Breast epithelium (tissue), 4 donors: Measurements from ENCODE around the gene SLC16A14. TPM values are rescaled to one million over a fixed set of nuclear protein-coding genes. Genes with fewer than 3 reads are reported as not detected.

Experiments used
- DNase-seq, 2 donors: peaks; one replicate each; pipeline ENCODE4 v3.0.0-alpha.2; 2019; ENCODE audit warnings: low spot score in 2 of 2
- H3K27ac ChIP-seq, 2 donors: fragments of 200-600 bp; sonication (generic) in 1 of 2; one replicate each; pipeline ENCODE4 v1.5.1; 2016 to 2019; ENCODE audit warnings: mild to moderate bottlenecking in 1 of 2
- H3K27me3 ChIP-seq, 2 donors: fragments of 200-600 bp; sonication (generic) in 1 of 2; one replicate each; pipeline versions ENCODE4 v1.5.1 to v1.6.0; 2017 to 2019; ENCODE audit warnings: control low read depth in 1 of 2, mild to moderate bottlenecking in 1 of 2
- H3K36me3 ChIP-seq: fragments of 200-600 bp; one replicate; pipeline ENCODE4 v1.5.1; 2019
- H3K4me1 ChIP-seq, 2 donors: fragments of 200-600 bp; sonication (generic); one replicate each; pipeline ENCODE4 v1.5.1; 2016 to 2019; ENCODE audit warnings: control low read depth in 1 of 2
- H3K4me3 ChIP-seq, 3 donors: fragments of 200-600 bp; sonication (generic); 1 replicate in 2 of 3; 2 replicates in 1 of 3; pipeline ENCODE4 v1.5.1; 2016 to 2019; ENCODE audit warnings: mild to moderate bottlenecking in 3 of 3, moderate library complexity in 2 of 3
- H3K9me3 ChIP-seq, 2 donors: fragments of 200-600 bp; sonication (generic) in 1 of 2; one replicate each; pipeline ENCODE4 v1.5.1; 2016 to 2019; ENCODE audit warnings: control low read depth in 1 of 2
- POLR2A ChIP-seq: fragments of 450-650 bp; IDR thresholded peaks from one replicate; pipeline ENCODE4 v1.6.1; 2016; ENCODE audit warnings: antibody characterized with exemption, mild to moderate bottlenecking, moderate library complexity
- POLR2AphosphoS5 ChIP-seq, 3 donors: sonication (generic); formaldehyde crosslinking; IDR thresholded peaks; one replicate each; pipeline ENCODE4 v1.6.1; 2017; ENCODE audit warnings: antibody characterized with exemption in 3 of 3
- intact Hi-C: fragments of 100-400 bp; cut with DNase I; formaldehyde crosslinking; loops from one replicate; pipeline ENCODE4 v1.15.1; 2023; ENCODE audit warnings: low total_unique reads
- total RNA-seq, 3 donors: library from RNA; depleted of rRNA; stranded (reverse); fragments of >200 nt; gene quantifications; one replicate each; pipeline ENCODE4 v1.1.0, GENCODE V29; 2016
- TF ChIP-seq, protein P1 (sequence below), 3 donors: fragments of 450-650 bp; IDR thresholded peaks; one replicate each; pipeline ENCODE4 v1.5.1; 2016 to 2017; ENCODE audit warnings: antibody characterized with exemption in 3 of 3, mild to moderate bottlenecking in 3 of 3, moderate library complexity in 3 of 3

SLC16A14 gene
- total RNA-seq, 3 donors from 2014 or later, result 1.9 to 7.5 (median 2.1) TPM

DNA sequence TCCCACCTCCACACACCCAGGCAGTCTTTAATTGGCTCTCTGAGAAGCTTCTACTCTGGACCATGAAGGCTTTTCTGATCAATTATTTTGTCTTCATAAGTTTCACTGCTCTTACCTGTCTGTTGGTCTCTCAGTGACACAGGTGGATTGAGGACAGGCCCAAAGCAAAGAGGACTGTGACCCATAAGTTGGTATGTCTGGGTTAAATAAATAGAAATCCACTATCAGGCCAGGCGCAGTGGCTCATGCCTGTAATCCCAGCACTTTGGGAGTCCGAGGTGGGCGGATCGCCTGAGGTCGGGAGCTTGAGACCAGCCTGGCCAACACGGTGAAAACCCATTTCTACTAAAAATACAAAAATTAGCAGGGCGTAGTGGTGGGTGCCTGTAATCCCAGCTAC is 2.7 kb upstream of the SLC16A14 start:
- H3K27ac ChIP-seq, result no peak overlapping the region
- H3K36me3 ChIP-seq, result no peaks in the 10 kb centered on the region
- TF ChIP-seq POLR2AphosphoS5 (IDR thresholded peaks at IDR 0.05), result no peak
- TF ChIP-seq, protein P1, sequence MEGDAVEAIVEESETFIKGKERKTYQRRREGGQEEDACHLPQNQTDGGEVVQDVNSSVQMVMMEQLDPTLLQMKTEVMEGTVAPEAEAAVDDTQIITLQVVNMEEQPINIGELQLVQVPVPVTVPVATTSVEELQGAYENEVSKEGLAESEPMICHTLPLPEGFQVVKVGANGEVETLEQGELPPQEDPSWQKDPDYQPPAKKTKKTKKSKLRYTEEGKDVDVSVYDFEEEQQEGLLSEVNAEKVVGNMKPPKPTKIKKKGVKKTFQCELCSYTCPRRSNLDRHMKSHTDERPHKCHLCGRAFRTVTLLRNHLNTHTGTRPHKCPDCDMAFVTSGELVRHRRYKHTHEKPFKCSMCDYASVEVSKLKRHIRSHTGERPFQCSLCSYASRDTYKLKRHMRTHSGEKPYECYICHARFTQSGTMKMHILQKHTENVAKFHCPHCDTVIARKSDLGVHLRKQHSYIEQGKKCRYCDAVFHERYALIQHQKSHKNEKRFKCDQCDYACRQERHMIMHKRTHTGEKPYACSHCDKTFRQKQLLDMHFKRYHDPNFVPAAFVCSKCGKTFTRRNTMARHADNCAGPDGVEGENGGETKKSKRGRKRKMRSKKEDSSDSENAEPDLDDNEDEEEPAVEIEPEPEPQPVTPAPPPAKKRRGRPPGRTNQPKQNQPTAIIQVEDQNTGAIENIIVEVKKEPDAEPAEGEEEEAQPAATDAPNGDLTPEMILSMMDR (IDR thresholded peaks at IDR 0.05), result no peak
- TF ChIP-seq POLR2A, result no peak
- no peak for DNase-seq
- no peaks in the 10 kb centered on the region for H3K9me3 ChIP-seq
- H3K4me3 ChIP-seq, result no peak overlapping the region
- H3K4me1 ChIP-seq, result no peaks in the 10 kb centered on the region
- intact Hi-C loops, result no loop called here
- H3K27me3 ChIP-seq, result no peaks in the 10 kb centered on the region

DNA sequence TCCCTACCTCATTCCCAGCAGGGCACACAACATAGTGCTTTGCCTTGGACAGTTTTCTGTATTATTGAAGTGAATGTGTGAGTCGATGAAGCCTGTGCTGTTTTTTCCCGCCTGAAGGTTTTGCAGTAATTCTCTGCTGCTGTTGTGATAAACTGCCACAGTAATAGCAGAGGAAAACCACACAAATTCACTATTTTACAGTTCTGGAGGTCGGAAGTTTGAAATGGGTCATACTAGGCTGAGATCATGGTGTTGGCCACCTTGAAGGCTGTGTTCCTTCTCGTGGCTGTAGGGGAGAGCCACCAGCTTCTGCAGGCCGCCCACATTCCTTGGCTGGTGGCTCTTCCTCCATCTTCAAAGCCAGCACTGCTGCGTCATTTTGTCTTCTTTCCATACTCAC is 678 bp upstream of the SLC16A14 start:
- TF ChIP-seq POLR2AphosphoS5 (IDR thresholded peaks at IDR 0.05), result no peak
- no peak for TF ChIP-seq POLR2A
- TF ChIP-seq, protein P1 (IDR thresholded peaks at IDR 0.05), result no peak
- Histone ChIP-seq H3K4me3 (no peak overlapping the region), H3K27ac (peak overlapping the region in 1 of 2 donors; percentile 91), H3K4me1 (no peaks in the 10 kb centered on the region), H3K27me3 (no peaks in the 10 kb centered on the region), H3K36me3 (no peaks in the 10 kb centered on the region), H3K9me3 (no peaks in the 10 kb centered on the region)
- intact Hi-C loops, result no loop called here
- DNase-seq, result no peak

DNA sequence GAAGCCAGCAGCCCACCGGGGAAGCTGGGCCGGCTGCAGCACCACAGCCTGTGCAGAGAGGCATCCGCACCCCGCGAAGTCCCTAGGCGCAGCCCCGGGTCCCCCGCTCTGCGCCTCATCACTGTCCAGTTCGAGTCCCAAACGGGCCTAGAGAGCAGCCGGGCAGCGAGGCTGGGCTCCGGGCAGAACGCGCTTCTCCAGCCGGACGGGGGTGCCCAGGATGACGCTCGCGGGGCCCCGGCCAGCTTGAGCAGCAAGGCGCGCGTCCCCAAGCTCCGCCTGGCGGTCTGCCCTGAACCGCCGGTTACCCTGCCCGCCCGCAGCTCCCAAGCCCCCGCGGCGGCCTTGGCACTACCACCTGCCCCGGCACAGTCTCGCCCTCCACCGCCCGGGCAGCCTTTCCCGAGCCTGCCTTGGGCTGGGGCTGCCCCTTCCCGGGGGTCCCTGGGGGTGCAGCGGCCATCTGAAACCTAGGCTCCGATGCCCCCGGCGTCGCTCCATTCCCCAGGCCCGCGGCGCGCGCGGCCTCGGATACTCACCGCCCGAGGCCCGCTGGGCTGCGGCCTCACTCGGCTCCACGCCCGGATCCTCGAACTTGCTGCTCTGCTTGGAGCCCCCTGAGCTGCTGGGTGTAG is 591 bp downstream of the SLC16A14 start:
- Histone ChIP-seq H3K4me1 (no peaks in the 10 kb centered on the region), H3K27ac (peak overlapping the region; percentile 62 to 91), H3K9me3 (no peaks in the 10 kb centered on the region), H3K4me3 (peak overlapping the region; percentile 60 to 77 (median 71)), H3K36me3 (no peaks in the 10 kb centered on the region), H3K27me3 (no peaks in the 10 kb centered on the region)
- no peak for DNase-seq
- intact Hi-C loops, result no loop called here
- TF ChIP-seq POLR2AphosphoS5 (IDR thresholded peaks at IDR 0.05) (no peak), POLR2A (no peak)
- TF ChIP-seq, protein P1 (IDR thresholded peaks at IDR 0.05), result no peak

DNA sequence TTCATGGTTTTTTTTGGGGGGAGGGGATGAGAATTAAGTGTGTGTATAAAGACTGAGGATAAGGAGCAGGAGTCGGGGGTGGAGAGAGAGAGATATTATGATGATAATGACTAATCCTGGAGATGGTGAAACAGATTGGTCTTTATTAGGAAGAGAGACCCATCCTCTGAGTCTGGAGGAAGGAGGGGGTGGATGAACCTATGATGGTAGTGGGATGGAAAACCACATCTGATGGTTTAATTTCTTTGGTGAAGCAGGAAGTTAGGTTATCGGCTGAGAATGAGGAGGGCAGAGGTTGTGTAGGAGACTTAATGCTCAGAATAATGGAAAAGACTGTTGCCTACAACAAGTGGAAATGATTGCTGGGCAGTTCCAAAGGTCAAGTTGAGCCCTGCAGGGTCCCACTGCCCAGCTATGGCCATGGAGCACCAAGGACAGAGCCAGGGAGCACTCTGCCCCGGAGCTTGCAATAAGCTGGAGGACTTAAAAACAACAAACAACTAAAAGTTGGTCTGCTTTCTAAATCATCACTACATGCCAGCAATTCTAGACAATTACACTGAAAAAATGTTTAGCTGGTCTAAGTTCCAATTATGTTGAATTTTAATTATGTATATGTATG is 7.9 kb downstream of the SLC16A14 start:
- Histone ChIP-seq H3K27ac (no peak overlapping the region), H3K27me3 (no peaks in the 10 kb centered on the region), H3K9me3 (no peaks in the 10 kb centered on the region), H3K4me1 (no peaks in the 10 kb centered on the region), H3K36me3 (no peaks in the 10 kb centered on the region), H3K4me3 (no peak overlapping the region)
- no peak for DNase-seq
- TF ChIP-seq, protein P1 (IDR thresholded peaks at IDR 0.05), result no peak
- TF ChIP-seq POLR2A (no peak), POLR2AphosphoS5 (IDR thresholded peaks at IDR 0.05) (no peak)
- intact Hi-C loops, result no loop called here

DNA sequence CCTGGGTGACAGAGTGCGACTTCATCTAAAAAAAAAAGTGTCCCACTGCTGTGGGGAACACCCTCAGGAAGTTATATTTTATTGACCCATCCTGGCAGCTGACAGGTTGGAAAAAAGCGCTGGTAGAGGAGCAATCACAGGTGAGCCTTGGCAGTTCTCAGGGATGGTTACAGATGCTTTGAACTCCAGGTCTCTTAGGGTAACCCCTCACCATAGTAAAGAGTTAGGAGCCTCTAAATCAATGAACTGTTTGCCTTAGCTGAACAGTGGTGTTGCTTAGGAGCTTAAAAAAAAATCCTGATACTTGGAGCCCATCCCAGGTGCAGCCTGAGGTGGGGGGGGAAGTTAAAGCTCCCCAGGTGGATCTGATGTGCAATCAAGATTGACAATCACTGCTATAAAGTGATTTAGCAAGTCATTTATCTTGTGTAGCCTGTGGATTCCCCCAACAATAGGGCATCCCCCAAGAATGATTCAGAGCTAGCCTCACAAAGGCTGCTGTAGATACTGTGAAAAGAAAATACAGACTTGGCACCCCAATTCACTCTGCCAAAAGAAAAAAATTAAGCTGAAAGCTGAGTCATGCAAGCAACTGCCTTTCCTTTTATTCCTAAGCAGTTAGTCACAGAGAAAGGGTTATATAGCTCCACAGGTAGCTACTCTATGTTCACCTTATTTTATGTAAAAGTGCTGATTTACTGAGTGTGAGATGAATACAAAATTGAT is 14.8 kb downstream of the SLC16A14 start:
- intact Hi-C loops, result no loop called here
- no peaks in the 10 kb centered on the region for H3K27me3 ChIP-seq
- H3K27ac ChIP-seq, result no peak overlapping the region
- TF ChIP-seq POLR2AphosphoS5 (IDR thresholded peaks at IDR 0.05) (no peak), POLR2A (no peak)
- TF ChIP-seq, protein P1 (IDR thresholded peaks at IDR 0.05), result no peak
- no peaks in the 10 kb centered on the region for H3K4me1 ChIP-seq
- H3K9me3 ChIP-seq, result no peaks in the 10 kb centered on the region
- no peak overlapping the region for H3K4me3 ChIP-seq
- DNase-seq, result no peak
- H3K36me3 ChIP-seq, result no peaks in the 10 kb centered on the region
